Caco-2 (cell line): ENCODE data around the gene KDM4C. TPM values are rescaled to one million over a fixed set of nuclear protein-coding genes. Genes with fewer than 3 reads are reported as not detected.

ENCODE experiments used
- BruUV-seq: library from RNA; stranded (reverse); fragments of 400-500 nt; replicated peaks from 2 replicates; lab custom pipeline; 2021; lab: Mats Ljungman, UMichigan
- CTCF ChIA-PET: fragments of 300-600 bp; sonication (Branson Sonifier 250); formaldehyde crosslinking; loops from one replicate; lab custom pipeline; 2022; ENCODE audit warnings: antibody characterized with exemption; lab: Charles Lee
- POLR2A ChIA-PET: fragments of 300-600 bp; sonication (Branson Sonifier 250); formaldehyde crosslinking; loops from one replicate; lab custom pipeline; 2022; ENCODE audit warnings: antibody characterized with exemption; lab: Charles Lee
- DNase-seq, 2 experiments: peaks; one replicate each; pipeline versions ENCODE4 v3.0.0 to v3.0.0-alpha.2; 2020 to 2022
- H3K27me3 ChIP-seq: replicated peaks from 2 replicates; pipeline ENCODE4 v1.6.0; 2011; ENCODE audit warnings: low read length; ENCODE audit not compliant: control insufficient read depth, insufficient read depth
- H3K36me3 ChIP-seq: 2 replicates; pipeline ENCODE4 v1.5.1; 2011; ENCODE audit warnings: low read length; ENCODE audit not compliant: control insufficient read depth, insufficient read depth
- H3K4me1 ChIP-seq: fragments of 250-450 bp; sonication (Bioruptor Pico); 2 replicates; pipeline ENCODE4 v1.5.1; 2020; ENCODE audit warnings: mild to moderate bottlenecking
- H3K4me3 ChIP-seq: 2 replicates; pipeline ENCODE4 v1.5.1; 2011; ENCODE audit warnings: low read depth, mild to moderate bottlenecking, control low read depth, low read length
- H3K9me3 ChIP-seq: fragments of 250-450 bp; sonication (Bioruptor Pico); 2 replicates; pipeline ENCODE4 v1.5.1; 2020; ENCODE audit warnings: mild to moderate bottlenecking, moderate library complexity
- H3K27ac Mint-ChIP-seq: one replicate; pipeline ENCODE4 v1.8.0; 2022; ENCODE audit warnings: mixed read lengths; ENCODE audit not compliant: unreplicated experiment
- H3K27me3 Mint-ChIP-seq: one replicate; pipeline ENCODE4 v1.8.0; 2022; ENCODE audit warnings: mixed read lengths; ENCODE audit not compliant: insufficient read depth, unreplicated experiment
- H3K36me3 Mint-ChIP-seq: one replicate; pipeline ENCODE4 v1.8.0; 2022; ENCODE audit warnings: mild to moderate bottlenecking, mixed read lengths; ENCODE audit not compliant: insufficient read depth, unreplicated experiment
- H3K4me1 Mint-ChIP-seq: one replicate; pipeline ENCODE4 v1.8.0; 2022; ENCODE audit warnings: low read depth, mixed read lengths; ENCODE audit not compliant: unreplicated experiment
- H3K4me3 Mint-ChIP-seq: one replicate; pipeline ENCODE4 v1.8.0; 2022; ENCODE audit warnings: mild to moderate bottlenecking, moderate library complexity, mixed read lengths; ENCODE audit not compliant: unreplicated experiment
- H3K9me3 Mint-ChIP-seq: one replicate; pipeline ENCODE4 v1.8.0; 2022; ENCODE audit warnings: mixed read lengths; ENCODE audit not compliant: unreplicated experiment
- CTCF ChIP-seq, 2 experiments: fragments of 200-600 bp in 1 of 2; IDR thresholded peaks; 1 replicate in 1 of 2; 2 replicates in 1 of 2; pipeline versions ENCODE4 v1.5.1 to v1.8.0; 2011 to 2022; ENCODE audit warnings: antibody characterized with exemption in 1 of 2, control low read depth in 1 of 2, inconsistent platforms in 1 of 2, low read depth in 1 of 2, low read length in 1 of 2, mild to moderate bottlenecking in 1 of 2, moderate library complexity in 1 of 2; ENCODE audit not compliant: insufficient read depth in 1 of 2, severe bottlenecking in 1 of 2, unreplicated experiment in 1 of 2
- intact Hi-C: fragments of 100-400 bp; cut with micrococcal nuclease; formaldehyde crosslinking; loops from one replicate; pipeline ENCODE4 v1.10.0; 2022; ENCODE audit not compliant: unreplicated experiment
- total RNA-seq: library from RNA; stranded (reverse); gene quantifications from 2 replicates; pipeline ENCODE4 v1.2.3, GENCODE V29; 2022

Gene KDM4C
- total RNA-seq, 1 experiment from 2014 or later = 40.3 TPM

DNA sequence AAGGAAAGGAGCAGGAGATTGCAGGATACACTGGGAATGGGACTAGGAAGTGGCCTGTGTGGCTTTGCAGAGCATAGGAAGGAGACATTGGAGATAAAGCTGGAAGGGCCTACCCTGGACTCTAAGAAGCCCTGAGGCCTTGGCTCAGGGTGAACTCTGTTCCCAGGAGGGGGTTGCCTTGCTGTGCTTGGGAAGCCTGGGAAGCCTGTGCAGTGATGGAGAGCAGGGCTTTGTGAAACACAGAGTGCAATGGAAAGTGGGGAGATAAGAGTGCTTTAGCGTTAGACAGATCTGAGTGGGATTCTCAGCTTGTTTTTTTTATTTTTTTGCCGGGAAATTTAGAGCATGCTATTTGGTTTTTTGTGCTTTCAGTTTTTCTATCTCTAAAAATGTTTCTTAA is 437.8 kb downstream of the KDM4C start:
- intact Hi-C loops = no loop called here
- Histone ChIP-seq H3K4me3 (no peak overlapping the region), H3K27me3 (no peaks in the 10 kb centered on the region), H3K9me3 (no peaks in the 10 kb centered on the region), H3K36me3 (no peaks in the 10 kb centered on the region), H3K4me1 (no peaks in the 10 kb centered on the region)
- ChIA-PET POLR2A (no interaction called here), CTCF (no interaction called here)
- no peak for DNase-seq
- TF ChIP-seq CTCF (IDR thresholded peaks at IDR 0.05; ENCODE audit: insufficient read depth in 1 of 2, low read depth in 1 of 2, low read length in 1 of 2, severe bottlenecking in 1 of 2, unreplicated experiment in 1 of 2) = no peak
- Mint-ChIP-seq H3K4me1 (no peaks in the 10 kb centered on the region), H3K27ac (no peak overlapping the region), H3K4me3 (no peak overlapping the region), H3K27me3 (peaks cover 21% of the 10 kb centered on the region), H3K9me3 (no peaks in the 10 kb centered on the region), H3K36me3 (no peaks in the 10 kb centered on the region)
- no TSS peak for BruUV-seq

DNA sequence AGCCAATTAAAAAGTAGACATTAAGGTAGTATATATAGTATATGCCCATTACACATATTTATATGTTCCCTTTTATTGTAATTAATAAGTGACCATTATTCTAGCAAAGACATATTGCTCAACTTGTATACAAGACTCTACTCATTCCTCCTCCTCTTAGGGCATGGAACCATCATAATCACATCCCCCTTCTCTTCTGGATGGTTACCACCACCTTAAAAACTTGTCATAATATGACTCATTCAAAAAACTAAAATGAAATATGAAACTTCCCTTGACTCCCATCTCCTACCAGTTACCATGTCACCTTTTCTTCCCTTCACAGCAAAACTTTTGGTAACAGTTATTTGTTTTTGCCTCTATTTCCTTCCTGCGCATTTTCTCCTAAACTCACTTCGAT is 438.7 kb downstream of the KDM4C start:
- Histone ChIP-seq H3K4me1 (no peaks in the 10 kb centered on the region), H3K9me3 (no peaks in the 10 kb centered on the region), H3K4me3 (no peak overlapping the region), H3K36me3 (no peaks in the 10 kb centered on the region), H3K27me3 (no peaks in the 10 kb centered on the region)
- TF ChIP-seq CTCF (IDR thresholded peaks at IDR 0.05; ENCODE audit: insufficient read depth in 1 of 2, low read depth in 1 of 2, low read length in 1 of 2, severe bottlenecking in 1 of 2, unreplicated experiment in 1 of 2) = no peak
- POLR2A ChIA-PET = no interaction called here
- Mint-ChIP-seq H3K4me3 (no peak overlapping the region), H3K9me3 (no peaks in the 10 kb centered on the region), H3K36me3 (no peaks in the 10 kb centered on the region), H3K27ac (no peak overlapping the region), H3K4me1 (no peaks in the 10 kb centered on the region), H3K27me3 (peaks cover 17% of the 10 kb centered on the region)
- BruUV-seq = no TSS peak
- DNase-seq = no peak
- CTCF ChIA-PET = no interaction called here
- intact Hi-C loops = no loop called here

DNA sequence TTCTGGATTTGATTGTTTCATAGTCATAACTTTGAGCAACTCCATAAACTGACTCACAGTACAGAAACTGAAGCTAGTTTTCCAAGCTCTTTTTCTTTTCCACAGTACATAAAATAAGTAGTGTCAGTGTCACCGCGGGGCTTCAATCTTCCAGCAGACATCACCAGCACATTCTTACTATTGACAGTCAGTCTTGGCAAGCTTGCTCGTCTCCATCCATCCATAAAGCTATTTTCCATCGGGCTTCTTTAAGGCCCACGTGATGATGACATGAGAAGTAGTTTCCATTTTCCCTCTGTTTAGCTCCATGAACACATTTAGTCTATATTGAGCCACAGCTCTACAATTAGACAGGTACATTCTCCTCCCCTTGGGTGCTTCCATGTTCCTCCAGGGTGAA is 443.4 kb downstream of the KDM4C start:
- Histone ChIP-seq H3K36me3 (no peaks in the 10 kb centered on the region), H3K4me3 (no peak overlapping the region), H3K9me3 (no peaks in the 10 kb centered on the region), H3K4me1 (no peaks in the 10 kb centered on the region), H3K27me3 (no peaks in the 10 kb centered on the region)
- Mint-ChIP-seq H3K27ac (no peak overlapping the region), H3K27me3 (peaks cover 16% of the 10 kb centered on the region), H3K4me1 (no peaks in the 10 kb centered on the region), H3K9me3 (no peaks in the 10 kb centered on the region), H3K4me3 (no peak overlapping the region), H3K36me3 (no peaks in the 10 kb centered on the region)
- intact Hi-C loops = no loop called here
- TF ChIP-seq CTCF (IDR thresholded peaks at IDR 0.05; ENCODE audit: insufficient read depth in 1 of 2, low read depth in 1 of 2, low read length in 1 of 2, severe bottlenecking in 1 of 2, unreplicated experiment in 1 of 2) = no peak
- CTCF ChIA-PET = no interaction called here
- DNase-seq = no peak
- BruUV-seq = no TSS peak
- POLR2A ChIA-PET = no interaction called here
